ENCODE measurements around the gene CYBB.
"Not testable (repeated sequence)": the region's sequence is repeated elsewhere in the genome, so short reads cannot be mapped to it uniquely, and the experiment has no call there.

The CYBB gene

GRCh38 chrX:37779857-37780256 is at the start of gene CYBB:
CYBB (plus strand) TSS chrX:37780059; CDS start chrX:37780078, 19 bp downstream.
- DNase-seq, result no peak

GRCh38 chrX:37745354-37745753 is 34.5 kb upstream of the CYBB start:
- DNase-seq, result peak; percentile 72

- no peak for DNase-seq
These were observed 34.0 kb upstream of the CYBB start for GRCh38 chrX:37745835-37746217.

GRCh38 chrX:37746218-37746941 is 33.5 kb upstream of the CYBB start:
- DNase-seq, result no peak

- DNase-seq, result no peak
These were observed 32.9 kb upstream of the CYBB start for GRCh38 chrX:37746951-37747350.

- no peak for DNase-seq
These were observed 27.6 kb upstream of the CYBB start for GRCh38 chrX:37752281-37752680.

GRCh38 chrX:37752936-37753335 is 26.9 kb upstream of the CYBB start:
- DNase-seq, result no peak

- no peak for DNase-seq
These were observed 26.5 kb upstream of the CYBB start for GRCh38 chrX:37753384-37753783.

GRCh38 chrX:37754516-37754915 is 25.3 kb upstream of the CYBB start:
- no peak for DNase-seq

GRCh38 chrX:37755025-37755424 is 24.8 kb upstream of the CYBB start:
- no peak for DNase-seq

- no peak for DNase-seq
These were observed 22.8 kb upstream of the CYBB start for GRCh38 chrX:37757082-37757481.

- no peak for DNase-seq
These were observed 20.5 kb upstream of the CYBB start for GRCh38 chrX:37759351-37759750.

- DNase-seq, result no peak
These were observed 19.9 kb upstream of the CYBB start for GRCh38 chrX:37759878-37760418.

GRCh38 chrX:37763400-37763799 is 16.5 kb upstream of the CYBB start:
- DNase-seq, result no peak

GRCh38 chrX:37765507-37765906 is 14.4 kb upstream of the CYBB start:
- DNase-seq, result no peak

GRCh38 chrX:37767430-37767829 is 12.4 kb upstream of the CYBB start:
- no peak for DNase-seq

- not testable (repeated sequence) for DNase-seq
These were observed 11.0 kb upstream of the CYBB start for GRCh38 chrX:37768866-37769265.

GRCh38 chrX:37776283-37776986 is 3.4 kb upstream of the CYBB start:
- no peak for DNase-seq

- DNase-seq, result no peak
These were observed 2.9 kb upstream of the CYBB start for GRCh38 chrX:37776987-37777325.

GRCh38 chrX:37781081-37781480 is 1.2 kb downstream of the CYBB start:
- DNase-seq, result no peak

GRCh38 chrX:37781814-37782213 is 2.0 kb downstream of the CYBB start:
- DNase-seq, result no peak

- no peak for DNase-seq
These were observed 2.5 kb downstream of the CYBB start for GRCh38 chrX:37782359-37782758.

GRCh38 chrX:37783305-37783704 is 3.4 kb downstream of the CYBB start:
- DNase-seq, result no peak

- DNase-seq, result no peak
These were observed 5.7 kb downstream of the CYBB start for GRCh38 chrX:37785569-37785968.

All from right forelimb (tissue), 1 donor.